HepG2 (cell line): Measurements from ENCODE around the gene AXIN2. TPM values are rescaled to one million over a fixed set of nuclear protein-coding genes. Genes with fewer than 3 reads are reported as not detected.

ENCODE experiments used
- CSRNP1 ChIP-seq: sonication (generic); formaldehyde crosslinking; IDR thresholded peaks from 2 replicates; pipeline ENCODE4 v1.8.1; 2023; ENCODE audit warnings: mild to moderate bottlenecking, missing genetic modification reagents
- HNF1A ChIP-seq, 2 experiments: sonication (generic) in 1 of 2; formaldehyde crosslinking in 1 of 2; IDR thresholded peaks; 2 replicates each; pipeline versions ENCODE4 v1.4.0 to v1.6.1; 2016 to 2020; ENCODE audit warnings: borderline replicate concordance in 1 of 2, low read depth in 1 of 2, mild to moderate bottlenecking in 1 of 2, missing genetic modification reagents in 1 of 2
- MYPOP ChIP-seq: sonication (generic); formaldehyde crosslinking; IDR thresholded peaks from 2 replicates; pipeline ENCODE4 v1.8.1; 2023; ENCODE audit warnings: mild to moderate bottlenecking, moderate library complexity, missing genetic modification reagents
- NPAS2 ChIP-seq: sonication (generic); formaldehyde crosslinking; IDR thresholded peaks from 2 replicates; pipeline ENCODE4 v1.8.0; 2022; ENCODE audit warnings: mild to moderate bottlenecking, missing genetic modification reagents, borderline replicate concordance
- PRDM10 ChIP-seq: sonication (generic); formaldehyde crosslinking; IDR thresholded peaks from 2 replicates; pipeline ENCODE4 v1.4.0; 2020; ENCODE audit warnings: low read depth, missing genetic modification reagents
- SRSF4 ChIP-seq: fragments of 200-400 bp; formaldehyde crosslinking; IDR thresholded peaks from one replicate; pipeline ENCODE4 v1.6.1; 2018; ENCODE audit warnings: mild to moderate bottlenecking, low read depth, low read length, moderate library complexity; ENCODE audit not compliant: poor library complexity, severe bottlenecking
- TBL1XR1 ChIP-seq: fragments of 150-350 bp; IDR thresholded peaks from 2 replicates; pipeline ENCODE4 v1.6.1; 2014; ENCODE audit warnings: borderline replicate concordance, low read length; ENCODE audit not compliant: partially characterized antibody
- TSC22D2 ChIP-seq: sonication (generic); formaldehyde crosslinking; IDR thresholded peaks from 2 replicates; pipeline ENCODE4 v1.5.1; 2020; ENCODE audit warnings: missing genetic modification reagents, mild to moderate bottlenecking, borderline replicate concordance
- ZNF557 ChIP-seq: sonication (generic); formaldehyde crosslinking; IDR thresholded peaks from 2 replicates; pipeline ENCODE4 v1.4.0; 2020; ENCODE audit warnings: missing genetic modification reagents
- ZNF691 ChIP-seq: sonication (generic); formaldehyde crosslinking; IDR thresholded peaks from 2 replicates; pipeline ENCODE4 v1.4.0; 2020; ENCODE audit warnings: missing genetic modification reagents, low read depth, mild to moderate bottlenecking, borderline replicate concordance
- ZNF800 ChIP-seq: sonication (generic); formaldehyde crosslinking; IDR thresholded peaks from 2 replicates; pipeline ENCODE4 v1.4.0; 2020; ENCODE audit warnings: missing genetic modification reagents
- polyA plus RNA-seq, 8 experiments: library from polyadenylated mRNA; depleted of rRNA in 3 of 8; stranded (reverse) in 7 of 8; unstranded in 1 of 8; fragments of >200 nt; fragmentation: Illumina TruSeq in 4 of 8; extraction: Trizol in 4 of 8; gene quantifications; 2 replicates each; pipeline versions ENCODE4 v1.2.1 to v1.2.3, GENCODE V29; 2011 to 2016; ENCODE audit warnings: low read depth in 4 of 8, missing spikeins in 1 of 8, mixed read lengths in 1 of 8; ENCODE audit not compliant: insufficient read depth in 1 of 8
- total RNA-seq, 5 experiments: library from RNA; depleted of rRNA; stranded (reverse); fragments of >200 nt; fragmentation: Illumina TruSeq; extraction: Trizol; gene quantifications; 2 replicates each; pipeline ENCODE4 v1.2.3, GENCODE V29; 2016; ENCODE audit warnings: low read depth in 1 of 5

AXIN2 gene
- total and polyA plus RNA-seq, 2 of the 13 experiments (the other 11 are each of a cell fraction or from before 2014, with no cell fraction given): 58.6 to 63.4 TPM

- TF ChIP-seq HNF1A (IDR thresholded peaks at IDR 0.05; ENCODE audit: low read depth): no peak
- peak; percentile 63; the same call in 1 of the 2 replicates for TF ChIP-seq HNF1A (CRISPR knock-in tag; IDR thresholded peaks at IDR 0.05; ENCODE audit: borderline replicate concordance)
- no peak for TF ChIP-seq CSRNP1 (CRISPR knock-in tag)
- no peak for TF ChIP-seq SRSF4
- TF ChIP-seq PRDM10 (CRISPR knock-in tag): 0 out of 2 replicates have a peak, but pooled peaks have one; percentile 49
- 0 out of 2 replicates have a peak, but pooled peaks have one; percentile 43 for TF ChIP-seq MYPOP (CRISPR knock-in tag)
- TF ChIP-seq ZNF800: 0 out of 2 replicates have a peak, but pooled peaks have one; percentile 46
- 0 out of 2 replicates have a peak, but pooled peaks have one; percentile 54 for TF ChIP-seq ZNF691 (CRISPR knock-in tag)
- TF ChIP-seq ZNF557 (CRISPR knock-in tag): no peak
- TF ChIP-seq TSC22D2 (CRISPR knock-in tag): no peak
- TF ChIP-seq NPAS2 (CRISPR knock-in tag): no peak
- no peak for TF ChIP-seq TBL1XR1
These were observed 23.4 kb upstream of the AXIN2 start (continued) for GRCh38 chr17:65584604-65585521.
